ENCODE measurements around the gene COL4A2. TPM values are rescaled to one million over a fixed set of nuclear protein-coding genes. Genes with fewer than 3 reads are reported as not detected.

The COL4A2 gene
- polyA plus RNA-seq, 1 donor from 2014 or later, result not detected

DNA sequence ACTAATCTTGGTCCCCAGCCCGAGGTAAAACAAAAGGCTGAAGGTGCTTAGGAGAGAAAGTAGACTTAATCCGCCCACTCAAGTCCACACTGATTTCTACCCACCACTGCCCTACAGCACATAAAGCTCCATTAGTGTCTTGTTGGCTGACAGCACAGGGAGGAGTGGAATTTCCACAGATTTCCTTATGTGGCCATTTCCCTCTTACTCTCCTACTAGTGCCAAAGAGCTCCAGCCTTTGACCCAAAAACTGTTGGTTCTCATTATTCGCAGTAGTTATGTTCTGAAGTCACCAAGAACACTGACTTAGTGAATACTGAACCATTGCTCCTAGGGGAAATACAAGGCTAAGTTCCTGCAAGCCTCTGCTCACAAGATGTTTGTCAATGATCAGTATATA, 193.3 kb downstream of the COL4A2 start:
- Mint-ChIP-seq H3K36me3 (no peaks in the 10 kb centered on the region), H3K27ac (no peak overlapping the region), H3K4me3 (no peak overlapping the region), H3K9me3 (peaks cover 0 to 3% (median 2%) of the 10 kb centered on the region in 3 donors), H3K4me1 (no peaks in the 10 kb centered on the region), H3K27me3 (peaks cover 15% of the 10 kb centered on the region)

GRCh38 chr13:110501188-110501587, 194.1 kb downstream of the COL4A2 start:
- no peak overlapping the region for H3K4me3 Mint-ChIP-seq
- no peaks in the 10 kb centered on the region for H3K4me1 Mint-ChIP-seq
- peaks cover 19% of the 10 kb centered on the region for H3K27me3 Mint-ChIP-seq
- no peak overlapping the region for H3K27ac Mint-ChIP-seq
- no peaks in the 10 kb centered on the region for H3K36me3 Mint-ChIP-seq
- H3K9me3 Mint-ChIP-seq, result peaks cover 0 to 3% (median 2%) of the 10 kb centered on the region in 3 donors

GRCh38 chr13:110503037-110503901, 196.2 kb downstream of the COL4A2 start:
- H3K4me1 Mint-ChIP-seq, result no peaks in the 10 kb centered on the region
- H3K4me3 Mint-ChIP-seq, result no peak overlapping the region
- no peaks in the 10 kb centered on the region for H3K36me3 Mint-ChIP-seq
- peaks cover 0 to 3% (median 2%) of the 10 kb centered on the region in 3 donors for H3K9me3 Mint-ChIP-seq
- H3K27me3 Mint-ChIP-seq, result peaks cover 22% of the 10 kb centered on the region
- no peak overlapping the region for H3K27ac Mint-ChIP-seq

GRCh38 chr13:110503979-110504499, 197.0 kb downstream of the COL4A2 start:
- Mint-ChIP-seq H3K27me3 (peaks cover 22% of the 10 kb centered on the region), H3K36me3 (no peaks in the 10 kb centered on the region), H3K9me3 (peaks cover 0 to 3% (median 2%) of the 10 kb centered on the region in 3 donors), H3K27ac (no peak overlapping the region), H3K4me3 (no peak overlapping the region), H3K4me1 (no peaks in the 10 kb centered on the region)

GRCh38 chr13:110505594-110505993, 198.5 kb downstream of the COL4A2 start:
- H3K9me3 Mint-ChIP-seq, result peaks cover 0 to 2% (median 0%) of the 10 kb centered on the region in 3 donors
- peaks cover 21% of the 10 kb centered on the region for H3K27me3 Mint-ChIP-seq
- H3K27ac Mint-ChIP-seq, result no peak overlapping the region
- H3K36me3 Mint-ChIP-seq, result no peaks in the 10 kb centered on the region
- H3K4me1 Mint-ChIP-seq, result peaks cover 0 to 2% (median 0%) of the 10 kb centered on the region in 3 donors
- H3K4me3 Mint-ChIP-seq, result no peak overlapping the region

DNA sequence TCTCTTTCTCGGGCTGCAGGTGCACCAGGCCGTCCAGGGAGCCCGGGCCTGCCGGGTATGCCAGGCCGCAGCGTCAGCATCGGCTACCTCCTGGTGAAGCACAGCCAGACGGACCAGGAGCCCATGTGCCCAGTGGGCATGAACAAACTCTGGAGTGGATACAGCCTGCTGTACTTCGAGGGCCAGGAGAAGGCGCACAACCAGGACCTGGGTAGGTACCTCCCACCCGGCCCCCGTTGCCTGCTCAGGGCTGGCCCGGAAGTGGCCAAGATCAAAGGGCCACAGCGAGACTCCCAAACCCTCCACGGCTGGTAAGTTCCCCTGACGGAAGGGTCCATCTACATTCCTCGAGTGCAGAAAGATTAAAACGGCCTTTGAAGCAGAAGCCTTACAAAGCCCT, 199.3 kb downstream of the COL4A2 start:
- Mint-ChIP-seq H3K9me3 (no peaks in the 10 kb centered on the region), H3K27ac (no peak overlapping the region), H3K36me3 (no peaks in the 10 kb centered on the region), H3K4me1 (peaks cover 0 to 2% (median 0%) of the 10 kb centered on the region in 3 donors), H3K4me3 (peak overlapping the region in 1 of 4 donors; percentile 33), H3K27me3 (peaks cover 21% of the 10 kb centered on the region)

DNA sequence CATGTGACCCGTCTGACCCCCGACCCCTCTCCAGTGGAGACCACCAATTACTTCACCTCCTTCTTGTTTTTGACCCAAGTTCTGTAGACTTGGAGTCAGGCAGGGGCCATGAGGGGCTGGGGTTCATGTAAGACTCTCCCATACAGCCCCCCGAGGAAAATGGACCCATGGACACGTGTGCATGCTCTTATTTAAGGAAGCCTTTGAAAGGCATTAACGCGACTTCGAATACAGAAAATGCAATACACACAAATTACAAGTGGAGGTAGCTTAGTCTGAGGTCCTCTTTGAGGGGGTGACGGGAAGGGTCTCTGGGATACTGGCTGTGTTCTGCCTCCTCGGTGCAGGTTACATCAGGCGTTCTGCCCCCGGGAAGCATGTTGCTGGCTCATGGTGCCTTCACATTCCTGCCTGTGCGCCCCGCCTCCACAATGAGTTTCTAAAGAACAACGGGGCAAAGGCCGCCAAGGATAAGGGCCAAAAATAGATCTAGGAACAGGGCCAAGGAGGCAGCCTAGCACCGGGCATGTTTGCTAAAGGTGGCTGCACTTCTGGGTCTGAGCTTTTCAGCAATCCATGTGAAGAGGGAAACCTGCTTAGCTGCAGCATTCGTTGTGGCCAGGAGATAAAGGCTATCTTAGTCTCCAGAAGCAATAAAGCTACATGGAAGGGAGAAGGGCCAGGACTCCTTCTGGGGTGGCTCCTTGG, 199.9 kb downstream of the COL4A2 start:
- H3K4me3 Mint-ChIP-seq, result no peak overlapping the region
- no peak overlapping the region for H3K27ac Mint-ChIP-seq
- H3K4me1 Mint-ChIP-seq, result peaks cover 0 to 2% (median 0%) of the 10 kb centered on the region in 3 donors
- no peaks in the 10 kb centered on the region for H3K36me3 Mint-ChIP-seq
- H3K9me3 Mint-ChIP-seq, result no peaks in the 10 kb centered on the region
- peaks cover 21% of the 10 kb centered on the region for H3K27me3 Mint-ChIP-seq

GRCh38 chr13:110507678-110508381, 200.7 kb downstream of the COL4A2 start:
- Mint-ChIP-seq H3K4me1 (peaks cover 0 to 2% (median 0%) of the 10 kb centered on the region in 3 donors), H3K27ac (no peak overlapping the region), H3K27me3 (peaks cover 14% of the 10 kb centered on the region), H3K36me3 (no peaks in the 10 kb centered on the region), H3K9me3 (no peaks in the 10 kb centered on the region), H3K4me3 (no peak overlapping the region)

- Mint-ChIP-seq H3K9me3 (no peaks in the 10 kb centered on the region), H3K27me3 (peaks cover 9% of the 10 kb centered on the region), H3K4me1 (peaks cover 0 to 2% (median 0%) of the 10 kb centered on the region in 3 donors), H3K27ac (peak overlapping the region in 1 of 3 donors; percentile 39), H3K36me3 (no peaks in the 10 kb centered on the region), H3K4me3 (no peak overlapping the region)
Measured at GRCh38 chr13:110509478-110509926, 202.4 kb downstream of the COL4A2 start.

GRCh38 chr13:110509971-110510786, 203.1 kb downstream of the COL4A2 start:
- peaks cover 9% of the 10 kb centered on the region for H3K27me3 Mint-ChIP-seq
- no peak overlapping the region for H3K4me3 Mint-ChIP-seq
- peaks cover 0 to 6% (median 0%) of the 10 kb centered on the region in 3 donors for H3K4me1 Mint-ChIP-seq
- no peaks in the 10 kb centered on the region for H3K9me3 Mint-ChIP-seq
- no peaks in the 10 kb centered on the region for H3K36me3 Mint-ChIP-seq
- no peak overlapping the region for H3K27ac Mint-ChIP-seq

DNA sequence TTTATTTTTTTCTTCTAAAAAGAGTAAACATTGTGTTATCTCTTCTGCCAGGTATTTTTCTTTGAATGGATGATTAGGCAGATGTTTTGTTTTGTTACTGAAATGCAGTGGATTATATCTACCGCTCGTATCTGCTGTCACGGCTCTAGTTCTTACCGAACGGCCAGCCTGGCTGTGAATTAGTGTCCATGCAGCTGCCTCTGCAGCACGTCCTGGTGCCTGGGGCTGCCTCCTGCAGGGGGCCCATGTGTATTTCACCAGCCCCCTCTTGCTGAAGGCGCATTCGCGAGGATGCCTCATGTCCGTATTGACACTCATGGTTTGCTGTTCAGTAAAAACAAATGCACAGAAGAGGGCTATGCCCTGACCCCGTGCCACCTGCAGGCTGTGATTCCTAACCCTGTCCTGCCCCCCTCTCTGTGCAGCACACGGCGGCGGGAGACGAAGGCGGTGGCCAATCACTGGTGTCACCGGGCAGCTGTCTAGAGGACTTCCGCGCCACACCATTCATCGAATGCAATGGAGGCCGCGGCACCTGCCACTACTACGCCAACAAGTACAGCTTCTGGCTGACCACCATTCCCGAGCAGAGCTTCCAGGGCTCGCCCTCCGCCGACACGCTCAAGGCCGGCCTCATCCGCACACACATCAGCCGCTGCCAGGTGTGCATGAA, 204.6 kb downstream of the COL4A2 start:
- no peak overlapping the region for H3K27ac Mint-ChIP-seq
- peaks cover 5% of the 10 kb centered on the region for H3K27me3 Mint-ChIP-seq
- no peaks in the 10 kb centered on the region for H3K36me3 Mint-ChIP-seq
- H3K4me3 Mint-ChIP-seq, result no peak overlapping the region
- H3K4me1 Mint-ChIP-seq, result peaks cover 0 to 6% (median 0%) of the 10 kb centered on the region in 3 donors
- H3K9me3 Mint-ChIP-seq, result no peaks in the 10 kb centered on the region

GRCh38 chr13:110512198-110512740, 205.2 kb downstream of the COL4A2 start:
- H3K4me3 Mint-ChIP-seq, result no peak overlapping the region
- H3K36me3 Mint-ChIP-seq, result no peaks in the 10 kb centered on the region
- H3K27me3 Mint-ChIP-seq, result peaks cover 5% of the 10 kb centered on the region
- no peaks in the 10 kb centered on the region for H3K9me3 Mint-ChIP-seq
- no peak overlapping the region for H3K27ac Mint-ChIP-seq
- peaks cover 0 to 6% (median 0%) of the 10 kb centered on the region in 3 donors for H3K4me1 Mint-ChIP-seq

GRCh38 chr13:110516500-110516899, 209.4 kb downstream of the COL4A2 start:
- Mint-ChIP-seq H3K4me1 (peaks cover 0 to 4% (median 3%) of the 10 kb centered on the region in 3 donors), H3K36me3 (no peaks in the 10 kb centered on the region), H3K4me3 (no peak overlapping the region), H3K27me3 (peaks cover 9% of the 10 kb centered on the region), H3K9me3 (no peaks in the 10 kb centered on the region), H3K27ac (no peak overlapping the region)
